Neural progenitor cell (in vitro differentiated cells): ENCODE results near the gene TLK2. TPM values are rescaled to one million over a fixed set of nuclear protein-coding genes. Genes with fewer than 3 reads are reported as not detected.
"Not testable (repeated sequence)": the region's sequence is repeated elsewhere in the genome, so short reads cannot be mapped to it uniquely, and the experiment has no call there.

Experiments
- DNase-seq: peaks from one replicate; pipeline ENCODE4 v3.0.0-alpha.2; 2016; ENCODE audit warnings: low spot score
- H2AFZ ChIP-seq: fragments of 200-600 bp; sonication (generic); replicated peaks from 2 replicates; pipeline ENCODE4 v1.6.1; 2016; ENCODE audit warnings: antibody characterized with exemption
- H3F3A ChIP-seq: fragments of 200-600 bp; sonication (generic); 2 replicates; pipeline ENCODE4 v1.6.1; 2016; ENCODE audit warnings: antibody characterized with exemption, low read depth
- H3K27ac ChIP-seq: fragments of 200-600 bp; sonication (generic); 2 replicates; pipeline ENCODE4 v1.5.1; 2016; ENCODE audit warnings: mild to moderate bottlenecking
- H3K27me3 ChIP-seq: fragments of 200-600 bp; sonication (generic); 2 replicates; pipeline ENCODE4 v1.6.1; 2016; ENCODE audit warnings: mild to moderate bottlenecking, moderate library complexity
- H3K36me3 ChIP-seq: fragments of 200-600 bp; sonication (generic); 2 replicates; pipeline ENCODE4 v1.5.1; 2016
- H3K4me1 ChIP-seq: fragments of 200-600 bp; sonication (generic); 2 replicates; pipeline ENCODE4 v1.6.1; 2016; ENCODE audit warnings: mixed run types
- H3K4me2 ChIP-seq: fragments of 200-600 bp; sonication (generic); 2 replicates; pipeline ENCODE4 v1.6.1; 2016
- H3K4me3 ChIP-seq: fragments of 200-600 bp; sonication (generic); 2 replicates; pipeline ENCODE4 v1.5.1; 2016
- H3K79me2 ChIP-seq: fragments of 200-600 bp; sonication (generic); 2 replicates; pipeline ENCODE4 v1.6.1; 2016; ENCODE audit warnings: low read depth
- H3K9ac ChIP-seq: fragments of 200-600 bp; sonication (generic); 2 replicates; pipeline ENCODE4 v1.6.1; 2016
- H3K9me3 ChIP-seq: fragments of 200-600 bp; sonication (generic); 2 replicates; pipeline ENCODE4 v1.5.1; 2016; ENCODE audit warnings: low read depth
- H4K20me1 ChIP-seq: fragments of 200-600 bp; sonication (generic); 2 replicates; pipeline ENCODE4 v1.6.1; 2016; ENCODE audit warnings: low read depth
- H3K27ac Mint-ChIP-seq: 3 replicates; pipeline ENCODE4 v1.8.0; 2021; ENCODE audit warnings: mixed read lengths
- H3K27me3 Mint-ChIP-seq: 2 replicates; pipeline ENCODE4 v1.8.0; 2022; ENCODE audit warnings: low read depth, mild to moderate bottlenecking, inconsistent platforms, moderate library complexity, mixed read lengths; ENCODE audit not compliant: insufficient read depth
- H3K36me3 Mint-ChIP-seq: 3 replicates; pipeline ENCODE4 v1.8.0; 2021; ENCODE audit warnings: mixed read lengths
- H3K4me1 Mint-ChIP-seq: 3 replicates; pipeline ENCODE4 v1.8.0; 2021; ENCODE audit warnings: mixed read lengths
- H3K4me3 Mint-ChIP-seq: 3 replicates; pipeline ENCODE4 v1.8.0; 2021; ENCODE audit warnings: mild to moderate bottlenecking, moderate library complexity, mixed read lengths
- H3K9me3 Mint-ChIP-seq: 3 replicates; pipeline ENCODE4 v1.8.0; 2020; ENCODE audit warnings: mixed read lengths
- EZH2 ChIP-seq: fragments of 200-600 bp; sonication (generic); IDR thresholded peaks from 2 replicates; pipeline ENCODE4 v1.6.1; 2017; ENCODE audit warnings: antibody characterized with exemption, mild to moderate bottlenecking, moderate library complexity
- EZH2phosphoT487 ChIP-seq: fragments of 200-600 bp; sonication (generic); IDR thresholded peaks from 2 replicates; pipeline ENCODE4 v1.6.1; 2017; ENCODE audit warnings: antibody characterized with exemption
- total RNA-seq: library from RNA; depleted of rRNA; stranded (reverse); fragments of >200 nt; gene quantifications from 2 replicates; pipeline ENCODE4 v1.2.3, GENCODE V29; 2015; ENCODE audit warnings: low replicate concordance
- TF ChIP-seq, protein P1 (sequence below): fragments of 200-600 bp; sonication (generic); IDR thresholded peaks from 2 replicates; pipeline ENCODE4 v1.5.1; 2017; ENCODE audit warnings: antibody characterized with exemption, mild to moderate bottlenecking

Gene TLK2
- 68.6 and 89.9 TPM in 2 replicates for total RNA-seq

DNA sequence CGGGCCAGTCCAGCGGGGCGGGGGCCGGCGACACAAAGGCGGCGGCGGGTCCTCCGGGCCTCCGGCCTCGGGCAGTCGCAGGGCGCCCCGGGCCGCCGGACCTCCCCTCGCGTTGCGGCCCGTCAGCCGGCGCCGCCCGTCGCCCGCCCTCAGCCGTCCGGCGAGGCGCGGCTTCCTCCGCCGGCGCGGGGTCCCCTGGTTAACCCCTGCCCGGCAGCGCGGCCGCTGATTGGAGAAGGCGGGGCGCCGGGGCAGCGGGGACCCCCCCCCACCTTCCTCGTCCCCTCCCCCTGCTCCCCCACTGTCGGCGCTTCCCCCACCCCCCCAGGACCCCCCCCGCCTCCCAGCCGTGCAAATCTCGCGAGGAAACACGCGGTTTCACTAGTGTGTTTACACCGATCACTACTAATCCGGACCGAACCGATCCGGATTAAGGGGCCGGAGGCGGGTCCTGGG is at the start of gene TLK2:
Gene TLK2 (plus strand): TSS at position 402 of the 456 bp plus-strand sequence. CDS start 2,301 bp downstream, outside the sequence.
- peak within 1 kb of the TSS; percentile 84 for H3K4me2 ChIP-seq
- Mint-ChIP-seq H3K27ac (peak within 1 kb of the TSS; percentile 98), H3K27me3 (peaks cover 8% of the 10 kb centered on the region), H3K9me3 (peaks cover 2% of the 10 kb centered on the region), H3K4me3 (peak within 1 kb of the TSS; percentile 98), H3K36me3 (peaks cover 21% of the 10 kb centered on the region), H3K4me1 (peaks cover 20% of the 10 kb centered on the region)
- peaks cover 18% of the 10 kb centered on the region for H3F3A ChIP-seq
- no peak within 1 kb of the TSS for H2AFZ ChIP-seq
- H3K9ac ChIP-seq, result peak within 1 kb of the TSS; percentile 94
- H3K9me3 ChIP-seq, result no peaks in the 10 kb centered on the region
- H3K79me2 ChIP-seq, result peaks cover 67% of the 10 kb centered on the region
- peak within 1 kb of the TSS; percentile 90 for H3K4me3 ChIP-seq
- peaks cover 6% of the 10 kb centered on the region for H3K36me3 ChIP-seq
- peak; percentile 94 for DNase-seq
- peaks cover 21% of the 10 kb centered on the region for H4K20me1 ChIP-seq
- TF ChIP-seq, protein P1, sequence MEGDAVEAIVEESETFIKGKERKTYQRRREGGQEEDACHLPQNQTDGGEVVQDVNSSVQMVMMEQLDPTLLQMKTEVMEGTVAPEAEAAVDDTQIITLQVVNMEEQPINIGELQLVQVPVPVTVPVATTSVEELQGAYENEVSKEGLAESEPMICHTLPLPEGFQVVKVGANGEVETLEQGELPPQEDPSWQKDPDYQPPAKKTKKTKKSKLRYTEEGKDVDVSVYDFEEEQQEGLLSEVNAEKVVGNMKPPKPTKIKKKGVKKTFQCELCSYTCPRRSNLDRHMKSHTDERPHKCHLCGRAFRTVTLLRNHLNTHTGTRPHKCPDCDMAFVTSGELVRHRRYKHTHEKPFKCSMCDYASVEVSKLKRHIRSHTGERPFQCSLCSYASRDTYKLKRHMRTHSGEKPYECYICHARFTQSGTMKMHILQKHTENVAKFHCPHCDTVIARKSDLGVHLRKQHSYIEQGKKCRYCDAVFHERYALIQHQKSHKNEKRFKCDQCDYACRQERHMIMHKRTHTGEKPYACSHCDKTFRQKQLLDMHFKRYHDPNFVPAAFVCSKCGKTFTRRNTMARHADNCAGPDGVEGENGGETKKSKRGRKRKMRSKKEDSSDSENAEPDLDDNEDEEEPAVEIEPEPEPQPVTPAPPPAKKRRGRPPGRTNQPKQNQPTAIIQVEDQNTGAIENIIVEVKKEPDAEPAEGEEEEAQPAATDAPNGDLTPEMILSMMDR, result no peak
- TF ChIP-seq EZH2phosphoT487 (no peak), EZH2 (no peak)
- peak within 1 kb of the TSS; percentile 94 for H3K27ac ChIP-seq
- peaks cover 13% of the 10 kb centered on the region for H3K4me1 ChIP-seq
- no peaks in the 10 kb centered on the region for H3K27me3 ChIP-seq

DNA sequence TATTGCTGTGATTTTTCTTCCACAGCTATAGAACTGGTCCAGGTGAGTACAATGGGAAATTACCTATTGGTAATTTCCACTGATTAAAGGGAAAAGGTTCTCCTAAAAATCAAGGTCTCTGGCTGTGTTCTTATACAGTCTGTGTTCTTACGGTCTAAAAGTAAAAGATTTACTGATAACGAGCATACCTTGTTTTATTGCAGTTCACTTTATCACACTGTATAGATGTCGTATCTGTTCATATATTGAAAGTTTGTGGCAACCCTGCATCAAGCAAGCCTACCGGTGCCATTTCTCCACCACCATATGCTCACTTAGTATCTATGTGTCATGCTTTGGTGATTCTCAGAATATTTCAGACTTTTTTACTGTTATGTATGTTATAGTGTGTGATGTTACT is 43.4 kb upstream of the TLK2 start:
- not testable (repeated sequence) for H2AFZ ChIP-seq, H3K27ac ChIP-seq, H3K27me3 Mint-ChIP-seq, H3K4me2 ChIP-seq, H3F3A ChIP-seq, H3K4me3 ChIP-seq, H3K27ac Mint-ChIP-seq, H3K9me3 ChIP-seq, DNase-seq, H3K36me3 ChIP-seq, H3K79me2 ChIP-seq, H4K20me1 ChIP-seq, H3K9ac ChIP-seq, H3K27me3 ChIP-seq, H3K9me3 Mint-ChIP-seq, H3K4me3 Mint-ChIP-seq, H3K4me1 ChIP-seq, H3K4me1 Mint-ChIP-seq
- H3K36me3 Mint-ChIP-seq, result peaks cover 16% of the 10 kb centered on the region

DNA sequence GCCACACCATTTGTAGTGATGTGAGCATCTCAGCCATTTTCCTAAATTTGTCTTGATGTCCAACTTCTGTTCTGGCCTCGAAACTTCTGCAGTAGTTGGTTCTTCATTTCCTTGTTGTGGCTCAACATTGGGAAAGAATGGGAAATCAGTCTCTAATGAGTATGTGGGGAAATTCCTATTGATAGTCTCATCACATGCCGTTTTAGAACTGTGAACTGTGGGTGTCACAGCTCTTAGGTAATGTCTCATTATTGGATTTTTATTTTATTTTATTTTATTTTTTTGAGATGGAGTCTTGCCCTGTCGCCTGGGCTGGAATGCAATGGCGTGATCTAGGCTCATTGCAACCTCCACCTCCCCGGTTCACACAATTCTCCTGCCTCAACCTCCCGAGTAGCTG is 37.4 kb upstream of the TLK2 start:
- not testable (repeated sequence) for H3K4me3 ChIP-seq, DNase-seq, H3F3A ChIP-seq, H3K9me3 Mint-ChIP-seq, H2AFZ ChIP-seq, H3K4me1 Mint-ChIP-seq, H3K4me3 Mint-ChIP-seq, H3K4me1 ChIP-seq, H3K9ac ChIP-seq, H3K4me2 ChIP-seq, H3K9me3 ChIP-seq, H3K27me3 ChIP-seq, H3K27ac ChIP-seq, H3K36me3 ChIP-seq, H4K20me1 ChIP-seq, H3K27me3 Mint-ChIP-seq, H3K79me2 ChIP-seq, H3K27ac Mint-ChIP-seq
- H3K36me3 Mint-ChIP-seq, result peaks cover 16% of the 10 kb centered on the region

DNA sequence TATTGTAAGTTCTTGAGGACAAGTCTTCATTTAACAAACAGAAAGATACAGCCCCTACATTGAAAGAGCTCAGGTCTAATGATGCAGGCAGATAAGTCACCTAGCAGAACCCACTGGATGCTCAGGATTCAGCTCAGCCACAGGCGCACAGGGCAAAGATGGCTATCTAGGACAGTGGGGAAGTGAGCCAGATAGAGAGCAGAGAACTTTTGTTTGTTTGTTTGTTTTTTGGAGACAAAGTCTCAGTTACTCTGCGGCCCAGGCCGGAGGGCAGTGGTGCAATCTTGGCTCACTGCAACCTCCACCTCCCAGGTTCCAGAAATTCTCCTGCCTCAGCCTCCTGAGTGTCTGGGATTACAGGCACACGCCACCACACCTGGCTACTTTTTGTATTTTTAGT is 34.6 kb upstream of the TLK2 start:
- H3K9ac ChIP-seq, result no peak overlapping the region
- H2AFZ ChIP-seq, result no peak overlapping the region
- Mint-ChIP-seq H3K27ac (no peak overlapping the region), H3K9me3 (no peaks in the 10 kb centered on the region), H3K36me3 (peaks cover 23% of the 10 kb centered on the region), H3K4me3 (no peak overlapping the region), H3K27me3 (no peaks in the 10 kb centered on the region), H3K4me1 (no peaks in the 10 kb centered on the region)
- TF ChIP-seq, protein P1, result no peak
- TF ChIP-seq EZH2 (no peak), EZH2phosphoT487 (no peak)
- no peaks in the 10 kb centered on the region for H3K79me2 ChIP-seq
- no peak for DNase-seq
- H3K4me3 ChIP-seq, result no peak overlapping the region
- no peaks in the 10 kb centered on the region for H3K9me3 ChIP-seq
- no peaks in the 10 kb centered on the region for H3K27me3 ChIP-seq
- no peak overlapping the region for H3K4me2 ChIP-seq
- no peaks in the 10 kb centered on the region for H4K20me1 ChIP-seq
- H3K4me1 ChIP-seq, result no peaks in the 10 kb centered on the region
- H3K27ac ChIP-seq, result no peak overlapping the region
- no peaks in the 10 kb centered on the region for H3F3A ChIP-seq
- H3K36me3 ChIP-seq, result peaks cover 4% of the 10 kb centered on the region

DNA sequence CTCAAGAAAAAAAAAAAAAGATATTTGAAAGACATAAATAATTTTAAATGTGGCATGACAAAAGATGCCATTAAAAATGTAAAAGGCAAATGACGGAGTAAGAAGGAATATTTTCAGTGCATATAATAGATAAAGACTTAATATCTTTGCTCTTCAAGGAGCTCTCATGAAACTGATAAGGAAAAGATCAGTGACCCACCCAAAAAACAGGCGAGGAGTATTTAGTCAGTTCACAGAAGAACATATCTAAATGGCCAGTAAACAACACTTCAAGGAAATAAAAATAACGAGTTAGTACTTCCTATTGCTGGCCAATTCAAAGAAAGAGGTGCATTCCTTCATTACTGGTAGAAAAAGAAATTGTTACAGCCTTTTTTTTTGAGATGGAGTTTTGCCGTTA is 32.8 kb upstream of the TLK2 start:
- H4K20me1 ChIP-seq, H3K27me3 ChIP-seq, H3K27ac Mint-ChIP-seq, H2AFZ ChIP-seq, H3K4me1 Mint-ChIP-seq, DNase-seq, H3K79me2 ChIP-seq, H3K4me1 ChIP-seq, H3K36me3 ChIP-seq, H3K27me3 Mint-ChIP-seq, H3K4me3 Mint-ChIP-seq, H3K4me3 ChIP-seq, H3F3A ChIP-seq, H3K9ac ChIP-seq, H3K4me2 ChIP-seq, H3K9me3 Mint-ChIP-seq, H3K9me3 ChIP-seq, H3K27ac ChIP-seq: not testable (repeated sequence)
- peaks cover 19% of the 10 kb centered on the region for H3K36me3 Mint-ChIP-seq

DNA sequence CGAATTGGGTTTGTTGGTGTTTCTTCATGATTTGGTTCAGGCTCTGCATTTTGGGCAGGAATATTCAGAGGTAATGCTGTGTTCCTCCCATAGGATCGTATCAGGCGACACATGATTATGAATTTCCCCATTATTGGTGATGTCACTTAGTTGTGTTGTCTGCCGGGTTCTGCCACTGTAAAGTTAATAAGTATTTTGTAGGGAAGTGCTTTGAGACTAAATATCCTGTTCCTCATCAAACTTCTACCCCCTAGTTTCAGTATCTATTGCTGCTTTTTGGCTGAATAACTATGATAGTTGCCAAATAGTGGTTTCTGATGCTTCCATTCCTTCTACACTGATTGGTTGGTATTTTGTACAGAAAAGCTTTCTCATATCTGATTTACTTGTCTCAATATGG is 26.4 kb upstream of the TLK2 start:
- not testable (repeated sequence) for H3K4me1 Mint-ChIP-seq, H3K4me3 ChIP-seq, H3K4me1 ChIP-seq, DNase-seq, H4K20me1 ChIP-seq, H3K27me3 Mint-ChIP-seq, H2AFZ ChIP-seq, H3F3A ChIP-seq, H3K36me3 ChIP-seq, H3K4me2 ChIP-seq, H3K4me3 Mint-ChIP-seq, H3K27ac Mint-ChIP-seq, H3K9me3 ChIP-seq, H3K9me3 Mint-ChIP-seq, H3K27ac ChIP-seq, H3K79me2 ChIP-seq, H3K9ac ChIP-seq, H3K27me3 ChIP-seq
- peaks cover 14% of the 10 kb centered on the region for H3K36me3 Mint-ChIP-seq

DNA sequence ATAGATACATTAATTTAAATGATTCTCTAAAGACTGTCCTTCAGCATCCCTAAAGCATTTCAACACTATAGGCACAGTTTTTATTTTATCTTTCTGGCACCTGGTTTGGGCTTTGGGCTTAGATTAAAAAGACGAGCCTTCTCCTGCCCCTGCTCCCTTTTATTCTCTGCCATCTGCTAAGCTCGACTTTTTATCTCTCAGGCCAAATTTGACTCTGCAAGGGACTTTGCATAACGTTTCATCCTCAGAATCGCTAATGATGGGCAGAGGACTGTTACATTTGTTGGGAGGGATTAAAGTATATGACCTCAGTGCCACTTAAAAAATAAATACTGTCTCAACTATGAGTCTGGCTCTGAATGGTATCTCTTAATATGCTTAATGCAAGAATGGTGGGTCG is 25.6 kb upstream of the TLK2 start:
- not testable (repeated sequence) for H3K9me3 Mint-ChIP-seq, H3K4me3 Mint-ChIP-seq, H3K27me3 Mint-ChIP-seq, DNase-seq, H3K4me3 ChIP-seq, H3K36me3 Mint-ChIP-seq, H3K36me3 ChIP-seq, H2AFZ ChIP-seq, H3K27me3 ChIP-seq, H3K4me1 ChIP-seq, H3K4me1 Mint-ChIP-seq, H3K79me2 ChIP-seq, H3K27ac ChIP-seq, H3K4me2 ChIP-seq, H3F3A ChIP-seq, H4K20me1 ChIP-seq, H3K9ac ChIP-seq, H3K9me3 ChIP-seq, H3K27ac Mint-ChIP-seq
